PFSK-1 (cell line): ENCODE data around the gene HHIPL2. TPM values are rescaled to one million over a fixed set of nuclear protein-coding genes. Genes with fewer than 3 reads are reported as not detected.

Source experiments
- FOXP2 ChIP-seq: optimal IDR thresholded peaks from 2 replicates; pipeline ENCODE3; 2011; ENCODE audit warnings: borderline replicate concordance, control low read depth, inconsistent platforms; ENCODE audit not compliant: insufficient read depth; ENCODE audit errors: extremely low read length, extremely low read depth
- POLR2AphosphoS5 ChIP-seq: IDR thresholded peaks from 2 replicates; pipeline ENCODE4 v1.6.1; 2012; ENCODE audit warnings: low read depth, mild to moderate bottlenecking, control low read depth, low read length, moderate library complexity
- REST ChIP-seq, 2 experiments: IDR thresholded peaks; 2 replicates each; pipeline versions ENCODE4 v1.6.1 to v1.8.0; 2011 to 2012; ENCODE audit warnings: low read depth in 2 of 2, low read length in 2 of 2, control low read depth in 1 of 2, inconsistent platforms in 1 of 2, mild to moderate bottlenecking in 1 of 2, moderate library complexity in 1 of 2; ENCODE audit not compliant: insufficient read depth in 1 of 2
- SIN3A ChIP-seq: IDR thresholded peaks from 2 replicates; pipeline ENCODE4 v1.6.1; 2012; ENCODE audit warnings: mild to moderate bottlenecking, low read length, moderate library complexity, borderline replicate concordance; ENCODE audit not compliant: insufficient read depth
- TAF1 ChIP-seq: IDR thresholded peaks from 2 replicates; pipeline ENCODE4 v1.6.1; 2012; ENCODE audit warnings: low read length, control low read depth, borderline replicate concordance; ENCODE audit not compliant: insufficient read depth
- polyA plus RNA-seq: library from polyadenylated mRNA; unstranded; fragments of >200 nt; gene quantifications from one replicate; pipeline ENCODE4 v1.2.1, GENCODE V29; 2012; ENCODE audit warnings: low read depth, missing spikeins; ENCODE audit not compliant: insufficient read length

HHIPL2 gene
- polyA plus RNA-seq, result 2.0 TPM

- TF ChIP-seq SIN3A (no peak), TAF1 (no peak), FOXP2 (no peak), POLR2AphosphoS5 (no peak), REST (IDR thresholded peaks at IDR 0.05; ENCODE audit: insufficient read depth in 1 of 2, low read depth in 2 of 2, low read length in 2 of 2) (no peak)
Observed at GRCh38 chr1:222547944-222548671, at the start of gene HHIPL2. Gene HHIPL2, minus strand, starts transcription at chr1:222548104. Its CDS starts 60 bp downstream, at chr1:222548044.

GRCh38 chr1:222596696-222597095 is 48.8 kb upstream of the HHIPL2 start:
- no peak for TF ChIP-seq TAF1
- TF ChIP-seq FOXP2, result no peak
- no peak for TF ChIP-seq REST (IDR thresholded peaks at IDR 0.05; ENCODE audit: insufficient read depth in 1 of 2, low read depth in 2 of 2, low read length in 2 of 2)
- TF ChIP-seq POLR2AphosphoS5, result no peak
- no peak for TF ChIP-seq SIN3A

GRCh38 chr1:222594789-222595188 is 46.9 kb upstream of the HHIPL2 start:
- no peak for TF ChIP-seq FOXP2
- TF ChIP-seq REST (IDR thresholded peaks at IDR 0.05; ENCODE audit: insufficient read depth in 1 of 2, low read depth in 2 of 2, low read length in 2 of 2), result no peak
- no peak for TF ChIP-seq SIN3A
- no peak for TF ChIP-seq TAF1
- no peak for TF ChIP-seq POLR2AphosphoS5

- TF ChIP-seq REST (IDR thresholded peaks at IDR 0.05; ENCODE audit: insufficient read depth in 1 of 2, low read depth in 2 of 2, low read length in 2 of 2) (no peak), POLR2AphosphoS5 (no peak), FOXP2 (no peak), SIN3A (no peak), TAF1 (no peak)
Observed at GRCh38 chr1:222592171-222592570, 44.3 kb upstream of the HHIPL2 start.
